Neural progenitor cell (in vitro differentiated cells): ENCODE data around the gene SPTBN4.
A peak's percentile ranks its signal among the peaks of the same experiment; 100 is the strongest.

ENCODE experiments used
- EZH2 ChIP-seq: fragments of 200-600 bp; sonication (generic); IDR thresholded peaks from 2 replicates; pipeline ENCODE4 v1.6.1; 2017; ENCODE audit warnings: antibody characterized with exemption, mild to moderate bottlenecking, moderate library complexity
- EZH2phosphoT487 ChIP-seq: fragments of 200-600 bp; sonication (generic); IDR thresholded peaks from 2 replicates; pipeline ENCODE4 v1.6.1; 2017; ENCODE audit warnings: antibody characterized with exemption
- TF ChIP-seq, protein P1 (sequence below): fragments of 200-600 bp; sonication (generic); IDR thresholded peaks from 2 replicates; pipeline ENCODE4 v1.5.1; 2017; ENCODE audit warnings: antibody characterized with exemption, mild to moderate bottlenecking

DNA sequence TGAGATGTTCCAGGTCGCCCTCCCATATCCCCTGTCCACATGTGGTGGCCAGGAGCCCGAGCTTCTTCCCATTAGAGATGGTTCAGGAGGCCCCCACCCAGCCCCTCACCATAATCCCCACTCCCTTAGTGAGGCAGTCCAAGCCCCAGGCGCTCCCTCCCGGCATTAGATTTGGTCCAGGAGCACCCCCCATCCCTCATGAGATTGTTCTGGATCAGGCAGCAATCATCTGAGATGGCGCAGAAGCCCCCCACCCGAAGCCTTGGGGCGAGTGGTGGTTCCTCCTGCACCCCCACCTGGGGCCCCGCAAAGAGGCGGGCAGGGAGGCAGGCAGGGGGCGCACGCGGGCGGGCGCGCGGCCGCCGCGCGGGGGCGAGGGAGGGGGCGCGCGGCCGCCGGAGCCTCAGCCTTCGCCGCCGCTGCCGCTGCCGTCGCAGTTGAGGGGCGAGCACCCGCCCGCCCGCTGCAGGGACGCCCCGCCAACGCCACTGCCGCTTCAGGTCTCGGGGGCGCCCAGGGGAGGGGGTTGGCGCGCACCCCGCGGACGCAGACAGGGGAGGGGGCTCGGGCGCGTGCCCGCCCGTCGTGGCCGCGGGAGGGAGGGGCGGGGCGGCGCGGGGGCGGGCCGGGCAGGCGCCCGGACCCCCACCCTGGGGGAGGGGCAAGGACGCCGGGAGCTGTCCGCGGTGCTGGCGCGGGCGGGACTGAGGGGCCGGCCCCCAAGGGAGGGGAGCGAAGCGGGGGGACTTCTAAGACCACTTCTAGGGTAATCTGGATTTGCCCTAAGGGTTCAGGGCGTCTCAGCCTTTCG lies 63.5 kb downstream of the SPTBN4 start:
- TF ChIP-seq, protein P1, sequence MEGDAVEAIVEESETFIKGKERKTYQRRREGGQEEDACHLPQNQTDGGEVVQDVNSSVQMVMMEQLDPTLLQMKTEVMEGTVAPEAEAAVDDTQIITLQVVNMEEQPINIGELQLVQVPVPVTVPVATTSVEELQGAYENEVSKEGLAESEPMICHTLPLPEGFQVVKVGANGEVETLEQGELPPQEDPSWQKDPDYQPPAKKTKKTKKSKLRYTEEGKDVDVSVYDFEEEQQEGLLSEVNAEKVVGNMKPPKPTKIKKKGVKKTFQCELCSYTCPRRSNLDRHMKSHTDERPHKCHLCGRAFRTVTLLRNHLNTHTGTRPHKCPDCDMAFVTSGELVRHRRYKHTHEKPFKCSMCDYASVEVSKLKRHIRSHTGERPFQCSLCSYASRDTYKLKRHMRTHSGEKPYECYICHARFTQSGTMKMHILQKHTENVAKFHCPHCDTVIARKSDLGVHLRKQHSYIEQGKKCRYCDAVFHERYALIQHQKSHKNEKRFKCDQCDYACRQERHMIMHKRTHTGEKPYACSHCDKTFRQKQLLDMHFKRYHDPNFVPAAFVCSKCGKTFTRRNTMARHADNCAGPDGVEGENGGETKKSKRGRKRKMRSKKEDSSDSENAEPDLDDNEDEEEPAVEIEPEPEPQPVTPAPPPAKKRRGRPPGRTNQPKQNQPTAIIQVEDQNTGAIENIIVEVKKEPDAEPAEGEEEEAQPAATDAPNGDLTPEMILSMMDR, result peak; percentile 47
- no peak for TF ChIP-seq EZH2
- no peak for TF ChIP-seq EZH2phosphoT487
